ENCODE data around the gene PLSCR3.

PLSCR3 gene

GRCh38 chr17:7407082-7407481 lies 12.8 kb upstream of the PLSCR3 start:
- no peak for DNase-seq (ENCODE audit: low read depth in 2 of 2, low spot score in 1 of 2)

- DNase-seq (ENCODE audit: low read depth in 2 of 2, low spot score in 1 of 2): no peak
These were observed 12.0 kb upstream of the PLSCR3 start for GRCh38 chr17:7406235-7406825.

GRCh38 chr17:7405350-7406234 lies 11.3 kb upstream of the PLSCR3 start:
- DNase-seq (ENCODE audit: low read depth in 2 of 2, low spot score in 1 of 2): no peak

- DNase-seq (ENCODE audit: low read depth in 2 of 2, low spot score in 1 of 2): peak in 1 of 2 donors; percentile 43
These were observed 10.5 kb upstream of the PLSCR3 start for GRCh38 chr17:7404737-7405349.

GRCh38 chr17:7403977-7404736 lies 9.8 kb upstream of the PLSCR3 start, which contains the start of gene TMEM256:
TSS of gene TMEM256 (minus strand) at chr17:7404097. CDS start at chr17:7404084, 13 bp downstream.
- peak; percentile 92 to 93 for DNase-seq (ENCODE audit: low read depth in 2 of 2, low spot score in 1 of 2)

GRCh38 chr17:7403727-7403976 lies 9.3 kb upstream of the PLSCR3 start:
- DNase-seq (ENCODE audit: low read depth in 2 of 2, low spot score in 1 of 2): no peak

GRCh38 chr17:7403043-7403726 lies 8.9 kb upstream of the PLSCR3 start:
- no peak for DNase-seq (ENCODE audit: low read depth in 2 of 2, low spot score in 1 of 2)

GRCh38 chr17:7398612-7399011 lies 4.3 kb upstream of the PLSCR3 start:
- DNase-seq (ENCODE audit: low read depth in 2 of 2, low spot score in 1 of 2): no peak

- no peak for DNase-seq (ENCODE audit: low read depth in 2 of 2, low spot score in 1 of 2)
These were observed 1.8 kb upstream of the PLSCR3 start for GRCh38 chr17:7396147-7396546.

- peak; percentile 20 to 40 for DNase-seq (ENCODE audit: low read depth in 2 of 2, low spot score in 1 of 2)
These were observed 493 bp downstream of the PLSCR3 start for GRCh38 chr17:7393613-7394451.

GRCh38 chr17:7392696-7393612 lies 1.4 kb downstream of the PLSCR3 start:
- DNase-seq (ENCODE audit: low read depth in 2 of 2, low spot score in 1 of 2): no peak

GRCh38 chr17:7391307-7391706 lies 3.0 kb downstream of the PLSCR3 start:
- no peak for DNase-seq (ENCODE audit: low read depth in 2 of 2, low spot score in 1 of 2)

GRCh38 chr17:7389924-7390910 lies 4.1 kb downstream of the PLSCR3 start:
- no peak for DNase-seq (ENCODE audit: low read depth in 2 of 2, low spot score in 1 of 2)

- no peak for DNase-seq (ENCODE audit: low read depth in 2 of 2, low spot score in 1 of 2)
These were observed 5.5 kb downstream of the PLSCR3 start for GRCh38 chr17:7388856-7389255.

GRCh38 chr17:7384489-7385081 lies 9.7 kb downstream of the PLSCR3 start:
- no peak for DNase-seq (ENCODE audit: low read depth in 2 of 2, low spot score in 1 of 2)

- peak; percentile 47 to 49 for DNase-seq (ENCODE audit: low read depth in 2 of 2, low spot score in 1 of 2)
These were observed 10.4 kb downstream of the PLSCR3 start for GRCh38 chr17:7383742-7384488.

GRCh38 chr17:7383371-7383741 lies 11.0 kb downstream of the PLSCR3 start:
- no peak for DNase-seq (ENCODE audit: low read depth in 2 of 2, low spot score in 1 of 2)
